Stimulated activated CD8-positive, alpha-beta memory T cell treated with anti-CD3 and anti-CD28 coated beads, Interleukin-4, amount 100 ng/mL, for 24 hours (primary cell): ENCODE data around the gene RASA2.

ENCODE experiments used
- DNase-seq: peaks from one replicate; pipeline ENCODE4 v3.0.0-alpha.2; 2020; ENCODE audit warnings: low read depth

Gene RASA2

GRCh38 chr3:141646760-141647561, 160.1 kb downstream of the RASA2 start:
- DNase-seq: no peak

- no peak for DNase-seq
These were observed 160.7 kb downstream of the RASA2 start for GRCh38 chr3:141647562-141647915.

- DNase-seq: no peak
These were observed 161.5 kb downstream of the RASA2 start for GRCh38 chr3:141648055-141648910.

DNA sequence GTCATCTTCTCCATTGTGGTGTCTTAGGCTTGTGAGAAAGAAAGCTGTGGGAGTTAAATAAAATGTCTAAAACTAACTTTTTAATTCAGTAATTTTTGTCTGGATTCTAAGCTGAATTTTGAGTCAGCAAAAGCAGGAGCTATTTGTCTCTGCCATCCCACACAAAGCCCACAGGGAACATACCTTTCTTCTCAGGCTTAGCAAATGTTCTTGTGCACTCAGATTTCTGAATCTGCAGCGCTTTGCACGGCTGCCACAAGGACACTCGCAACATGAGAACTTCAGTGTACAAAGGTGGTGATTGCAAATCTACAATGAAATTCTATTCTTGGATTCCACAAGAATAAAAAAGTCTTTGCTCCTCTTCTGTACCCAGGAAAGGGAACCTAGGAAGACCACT, 163.0 kb downstream of the RASA2 start:
- DNase-seq: no peak

- no peak for DNase-seq
These were observed 164.0 kb downstream of the RASA2 start for GRCh38 chr3:141650783-141651182.

DNA sequence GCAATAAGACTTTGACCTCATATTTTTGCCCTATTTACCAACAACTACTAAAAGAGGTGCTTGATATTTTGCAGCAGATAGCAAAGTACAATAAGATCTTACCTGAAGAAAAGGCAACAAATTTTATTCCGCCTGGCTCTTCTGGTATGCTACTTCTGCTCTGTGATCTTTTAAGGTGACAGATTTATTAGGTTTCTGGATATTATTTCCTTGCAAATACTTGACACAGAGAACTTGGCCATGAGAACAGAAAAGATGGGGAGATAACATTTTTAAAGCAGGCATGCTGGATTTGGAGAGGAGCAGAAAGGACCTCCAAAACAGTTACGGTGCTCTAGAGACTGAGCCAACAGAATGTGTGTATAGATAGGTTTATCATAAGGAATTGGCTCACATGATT, 164.6 kb downstream of the RASA2 start:
- DNase-seq: no peak

GRCh38 chr3:141652349-141652748, 165.5 kb downstream of the RASA2 start:
- no peak for DNase-seq

DNA sequence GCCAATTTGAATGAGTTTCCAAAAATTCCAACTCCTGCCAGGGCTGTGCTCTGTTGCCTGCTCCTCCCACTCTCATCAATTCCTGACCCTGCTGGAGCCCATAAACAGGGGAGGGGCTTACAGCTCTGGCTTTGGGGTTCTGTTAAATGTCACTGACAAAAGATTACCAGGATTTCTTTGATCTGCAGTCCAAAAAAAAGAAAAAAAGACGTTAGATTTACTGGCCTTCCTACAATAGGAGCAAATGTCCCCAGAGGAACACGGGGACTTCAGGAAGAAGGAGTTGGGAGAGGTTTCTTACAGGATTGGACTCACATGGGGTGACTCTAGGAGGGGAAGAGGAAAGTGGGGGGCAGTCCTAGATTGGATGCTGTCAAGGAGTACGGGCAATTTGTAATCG, 167.0 kb downstream of the RASA2 start:
- DNase-seq: no peak

GRCh38 chr3:141655801-141656200, 169.0 kb downstream of the RASA2 start:
- no peak for DNase-seq

DNA sequence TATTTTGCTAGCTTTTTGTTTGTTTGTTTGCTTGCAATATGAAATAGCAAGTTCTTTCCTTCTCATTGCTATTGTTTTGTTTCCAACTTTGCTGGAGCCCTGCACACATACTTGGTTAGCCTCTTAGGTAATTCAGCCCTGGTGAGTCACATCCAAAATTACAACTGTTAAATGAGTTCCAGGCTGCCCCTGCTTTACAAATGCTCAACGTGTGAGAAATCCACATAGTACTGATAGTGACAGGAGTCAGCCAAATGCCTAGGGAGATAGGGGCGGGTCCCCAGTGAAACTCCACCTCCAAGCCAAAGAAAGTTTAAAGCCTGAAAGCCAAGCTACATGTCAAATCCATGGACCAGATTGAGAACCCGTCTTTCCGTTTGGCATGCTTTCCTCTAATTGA, 169.9 kb downstream of the RASA2 start:
- DNase-seq: no peak

DNA sequence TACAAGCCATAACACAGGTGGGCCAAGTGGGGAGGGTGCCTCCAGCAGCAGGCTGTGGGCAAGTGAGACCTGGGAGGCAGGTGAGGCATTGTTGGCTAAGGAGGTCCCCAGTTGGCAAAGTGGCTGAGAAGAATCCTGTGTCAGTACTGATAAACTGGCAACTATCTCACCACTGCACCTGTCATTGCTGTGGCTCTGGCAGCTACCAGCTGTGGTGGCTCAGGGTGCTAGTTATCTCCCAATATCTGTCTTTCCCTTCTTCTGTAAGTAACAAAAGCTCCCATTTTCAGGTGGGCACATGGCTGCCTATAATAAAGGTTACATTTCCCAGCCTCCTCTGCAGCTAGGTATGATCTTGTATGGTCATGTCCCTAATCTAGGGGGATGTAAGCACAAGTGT, 170.7 kb downstream of the RASA2 start:
- no peak for DNase-seq

DNA sequence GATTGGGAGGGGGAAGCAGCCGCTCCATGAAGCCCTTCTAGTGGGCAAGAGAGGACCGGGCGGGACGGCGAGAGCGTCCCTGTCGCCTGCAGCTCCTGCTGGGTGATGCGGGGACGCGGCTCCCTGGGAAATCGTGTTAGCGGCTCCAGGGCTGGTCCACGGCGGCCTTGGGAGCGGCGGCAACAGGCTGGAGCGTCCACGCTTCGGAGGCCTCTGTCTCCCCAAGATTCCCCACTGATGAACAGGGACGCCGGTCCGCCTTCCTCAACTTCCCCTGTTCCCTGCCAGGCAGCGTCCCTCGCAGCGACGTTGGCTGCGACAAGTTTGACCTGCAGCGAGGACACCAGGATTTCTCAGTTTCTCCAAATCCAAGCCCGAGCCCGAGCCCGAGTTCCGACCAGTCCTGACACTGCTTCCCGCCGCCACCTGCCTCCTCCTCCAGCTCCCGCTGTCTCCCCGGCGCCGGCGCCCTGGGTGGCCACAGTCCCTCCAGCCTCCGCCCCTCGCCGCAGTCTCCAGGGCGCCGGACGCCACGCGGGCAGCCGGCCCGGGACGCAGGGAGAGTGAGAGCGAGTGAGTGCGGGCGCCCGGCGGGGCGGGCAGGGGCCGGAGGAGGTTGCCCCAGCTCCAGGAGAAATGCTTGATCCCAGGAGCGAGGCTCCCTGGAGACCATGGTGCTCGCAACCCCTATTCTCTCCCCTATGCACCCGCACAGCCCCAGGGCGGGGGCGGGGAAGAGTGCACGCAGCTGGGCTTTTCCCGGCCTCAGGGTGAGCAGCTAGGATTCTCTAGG, 173.2 kb downstream of the RASA2 start:
- DNase-seq: no peak

- no peak for DNase-seq
These were observed 173.8 kb downstream of the RASA2 start for GRCh38 chr3:141660614-141660947.

DNA sequence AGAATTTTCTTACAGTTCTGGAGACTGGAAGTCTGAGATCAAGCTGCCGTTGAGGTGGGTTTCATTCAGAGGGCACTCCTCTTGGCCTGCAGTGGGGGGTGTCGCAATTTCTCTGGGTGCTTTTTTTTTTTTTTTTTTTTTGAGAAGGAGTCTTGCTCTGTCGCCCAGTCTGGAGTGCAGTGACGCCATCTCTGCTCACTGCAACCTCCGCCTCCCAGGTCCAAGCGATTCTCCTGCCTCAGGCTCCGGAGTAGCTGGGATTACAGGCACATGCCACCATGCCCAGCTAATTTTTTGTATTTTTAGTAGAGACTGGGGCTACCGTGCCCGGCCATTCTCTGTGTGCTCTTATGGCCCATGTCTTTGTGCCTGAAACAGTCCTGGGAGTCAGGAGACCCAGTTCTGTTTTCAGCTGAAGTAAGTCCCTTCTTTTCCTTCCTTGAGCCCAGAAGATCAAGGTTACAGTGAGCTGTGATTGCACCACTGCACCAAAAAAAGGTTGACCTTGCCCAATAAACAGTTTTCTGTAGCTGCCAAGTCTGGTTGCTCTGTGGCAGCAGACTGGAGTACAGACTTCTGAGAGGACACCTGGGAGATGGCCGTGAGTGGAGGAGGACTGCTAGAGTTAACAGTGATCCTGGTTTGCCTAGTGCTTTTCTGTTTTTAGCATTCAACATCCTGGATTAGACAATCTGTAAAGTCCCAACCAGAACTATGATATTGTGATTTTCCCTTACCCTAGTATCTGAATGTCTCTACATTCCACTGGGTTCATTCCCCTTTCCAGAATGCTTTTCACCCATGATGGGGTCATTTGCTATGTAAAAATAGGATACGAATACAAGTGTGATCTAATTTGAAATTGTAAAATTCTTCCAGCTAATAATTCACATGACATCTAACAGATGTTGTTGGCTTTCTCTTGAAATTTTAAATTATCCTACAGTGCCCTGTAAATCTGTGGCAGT, 174.7 kb downstream of the RASA2 start:
- no peak for DNase-seq

- no peak for DNase-seq
These were observed 177.2 kb downstream of the RASA2 start for GRCh38 chr3:141663993-141664392.
